SH-SY5Y (cell line): Measurements from ENCODE around the gene CEP85.

Source experiments
- GATA2 ChIP-seq: IDR thresholded peaks from 2 replicates; pipeline ENCODE4 v1.6.1; 2011; ENCODE audit warnings: mild to moderate bottlenecking, low read depth, low read length
- GATA3 ChIP-seq: IDR thresholded peaks from 2 replicates; pipeline ENCODE4 v1.6.1; 2011; ENCODE audit warnings: low read depth, mild to moderate bottlenecking, low read length, moderate library complexity

DNA sequence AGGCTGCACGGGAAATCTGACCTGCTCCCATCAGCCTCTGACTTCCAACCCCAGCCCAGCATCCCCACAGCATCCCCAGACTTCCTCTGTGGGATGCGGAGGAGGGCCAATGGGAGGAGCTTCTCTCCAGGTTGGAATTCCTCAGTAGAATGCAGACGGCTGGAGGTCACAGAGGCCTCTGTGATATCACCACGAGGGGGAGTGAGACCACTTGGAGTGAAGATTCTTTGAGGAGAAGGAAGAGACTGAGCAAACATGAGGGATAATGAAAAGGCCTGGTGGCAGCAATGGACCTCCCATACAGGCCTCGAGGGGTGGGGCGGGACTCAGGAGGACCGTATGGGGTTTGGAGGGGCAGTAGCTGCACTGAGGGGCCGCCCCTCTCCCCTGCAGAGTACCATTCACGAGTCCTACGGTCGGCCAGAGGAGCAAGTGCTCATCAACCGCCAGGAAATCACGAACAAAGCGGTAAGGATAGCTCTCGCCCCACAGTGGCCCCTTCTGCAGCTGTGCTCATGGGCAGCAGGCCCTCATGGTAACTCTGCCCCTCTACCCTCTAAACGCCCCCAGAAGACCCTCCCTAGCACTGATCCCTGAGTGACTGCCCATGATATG lies 43.5 kb upstream of the CEP85 start, which contains the start of gene CATSPER4:
- TF ChIP-seq GATA2 (no peak), GATA3 (no peak)
